Measurements from ENCODE around the gene SNX20.

DNA sequence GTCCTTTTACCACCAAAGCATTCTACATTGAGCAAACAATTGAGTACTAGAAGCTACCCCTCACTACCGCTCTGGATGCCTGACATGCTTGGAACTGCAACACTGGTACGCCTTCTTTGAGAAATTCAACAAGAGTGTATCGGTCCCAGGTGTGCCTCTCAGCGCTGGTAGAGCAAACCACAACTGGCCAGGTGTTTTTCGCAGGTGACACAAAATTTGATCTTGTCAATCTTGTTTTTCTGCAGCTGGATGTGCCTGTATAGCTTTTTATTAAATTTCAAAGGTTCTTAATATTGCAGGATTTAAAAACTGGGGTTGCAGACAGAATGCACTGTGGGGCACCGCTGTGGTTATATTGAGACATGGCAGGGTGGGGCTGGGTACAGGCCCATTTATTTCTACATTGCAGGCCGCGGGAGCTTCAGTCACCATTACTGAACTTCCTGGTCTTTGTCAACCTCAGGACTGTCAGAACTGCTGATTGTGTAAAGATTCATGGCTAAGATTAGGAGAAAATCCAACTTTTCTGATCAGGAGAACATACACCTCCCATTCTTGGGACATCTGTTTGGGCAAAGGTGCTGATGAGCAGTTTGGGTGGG, 4.5 kb upstream of the SNX20 start:
- TF ChIP-seq, protein P1, sequence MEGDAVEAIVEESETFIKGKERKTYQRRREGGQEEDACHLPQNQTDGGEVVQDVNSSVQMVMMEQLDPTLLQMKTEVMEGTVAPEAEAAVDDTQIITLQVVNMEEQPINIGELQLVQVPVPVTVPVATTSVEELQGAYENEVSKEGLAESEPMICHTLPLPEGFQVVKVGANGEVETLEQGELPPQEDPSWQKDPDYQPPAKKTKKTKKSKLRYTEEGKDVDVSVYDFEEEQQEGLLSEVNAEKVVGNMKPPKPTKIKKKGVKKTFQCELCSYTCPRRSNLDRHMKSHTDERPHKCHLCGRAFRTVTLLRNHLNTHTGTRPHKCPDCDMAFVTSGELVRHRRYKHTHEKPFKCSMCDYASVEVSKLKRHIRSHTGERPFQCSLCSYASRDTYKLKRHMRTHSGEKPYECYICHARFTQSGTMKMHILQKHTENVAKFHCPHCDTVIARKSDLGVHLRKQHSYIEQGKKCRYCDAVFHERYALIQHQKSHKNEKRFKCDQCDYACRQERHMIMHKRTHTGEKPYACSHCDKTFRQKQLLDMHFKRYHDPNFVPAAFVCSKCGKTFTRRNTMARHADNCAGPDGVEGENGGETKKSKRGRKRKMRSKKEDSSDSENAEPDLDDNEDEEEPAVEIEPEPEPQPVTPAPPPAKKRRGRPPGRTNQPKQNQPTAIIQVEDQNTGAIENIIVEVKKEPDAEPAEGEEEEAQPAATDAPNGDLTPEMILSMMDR (IDR thresholded peaks at IDR 0.05 in 4 of 5, conservative IDR thresholded peaks at IDR 0.05 in 1 of 5) = no peak
- no peak for TF ChIP-seq POLR2A (IDR thresholded peaks at IDR 0.05)

Data from gastrocnemius medialis (tissue), 4 donors.